Measurements from ENCODE around the gene FAM13A. TPM values are rescaled to one million over a fixed set of nuclear protein-coding genes. Genes with fewer than 3 reads are reported as not detected.
A peak's percentile ranks its signal among the peaks of the same experiment; 100 is the strongest.

Gene FAM13A
- total RNA-seq, 2 experiments from 2014 or later: 10.5 TPM

GRCh38 chr4:88979276-88979675 is 77.7 kb downstream of the FAM13A start:
- Mint-ChIP-seq H3K4me1 (no peaks in the 10 kb centered on the region), H3K4me3 (no peak overlapping the region), H3K36me3 (no peaks in the 10 kb centered on the region), H3K9me3 (no peaks in the 10 kb centered on the region), H3K27ac (no peak overlapping the region), H3K27me3 (peaks cover 6% of the 10 kb centered on the region)
- ATAC-seq (ENCODE audit: low read depth) (no peak), DNase-seq (no peak)
- POLR2A ChIA-PET: no interaction called here

- no peaks in the 10 kb centered on the region for H3K36me3 Mint-ChIP-seq
- no peak for ATAC-seq (ENCODE audit: low read depth)
Measured at GRCh38 chr4:88976775-88977035, 80.3 kb downstream of the FAM13A start.

GRCh38 chr4:88975958-88976774 is 80.8 kb downstream of the FAM13A start:
- ATAC-seq (ENCODE audit: low read depth) (no peak), DNase-seq (no peak)
- Mint-ChIP-seq H3K27ac (no peak overlapping the region), H3K9me3 (no peaks in the 10 kb centered on the region), H3K36me3 (no peaks in the 10 kb centered on the region), H3K27me3 (no peaks in the 10 kb centered on the region), H3K4me3 (no peak overlapping the region), H3K4me1 (no peaks in the 10 kb centered on the region)
- POLR2A ChIA-PET: no interaction called here

More at GRCh38 chr4:88976775-88977035, 80.3 kb downstream of the FAM13A start:
- no peak for DNase-seq
- Mint-ChIP-seq H3K9me3 (no peaks in the 10 kb centered on the region), H3K27ac (no peak overlapping the region), H3K27me3 (no peaks in the 10 kb centered on the region), H3K4me1 (no peaks in the 10 kb centered on the region), H3K4me3 (no peak overlapping the region)
- POLR2A ChIA-PET: no interaction called here

- Mint-ChIP-seq H3K36me3 (no peaks in the 10 kb centered on the region), H3K4me3 (no peak overlapping the region), H3K27ac (no peak overlapping the region), H3K9me3 (no peaks in the 10 kb centered on the region), H3K27me3 (peaks cover 16% of the 10 kb centered on the region), H3K4me1 (no peaks in the 10 kb centered on the region)
- POLR2A ChIA-PET: no interaction called here
- DNase-seq: no peak
- no peak for ATAC-seq (ENCODE audit: low read depth)
Measured at GRCh38 chr4:88971536-88971935, 85.4 kb downstream of the FAM13A start.

- no peaks in the 10 kb centered on the region for H3K4me1 Mint-ChIP-seq
- POLR2A ChIA-PET: no interaction called here
- no peak overlapping the region for H3K4me3 Mint-ChIP-seq
- no peak overlapping the region for H3K27ac Mint-ChIP-seq
- no peaks in the 10 kb centered on the region for H3K9me3 Mint-ChIP-seq
- ATAC-seq (ENCODE audit: low read depth) (no peak), DNase-seq (no peak)
- H3K27me3 Mint-ChIP-seq: peaks cover 16% of the 10 kb centered on the region
- H3K36me3 Mint-ChIP-seq: no peaks in the 10 kb centered on the region
Measured at GRCh38 chr4:88969746-88970145, 87.2 kb downstream of the FAM13A start.

GRCh38 chr4:88969271-88969670 is 87.7 kb downstream of the FAM13A start:
- Mint-ChIP-seq H3K27me3 (peaks cover 16% of the 10 kb centered on the region), H3K9me3 (no peaks in the 10 kb centered on the region), H3K27ac (no peak overlapping the region), H3K36me3 (no peaks in the 10 kb centered on the region), H3K4me3 (no peak overlapping the region), H3K4me1 (no peaks in the 10 kb centered on the region)
- ATAC-seq (ENCODE audit: low read depth) (no peak), DNase-seq (no peak)
- POLR2A ChIA-PET: no interaction called here

GRCh38 chr4:88967883-88968331 is 89.1 kb downstream of the FAM13A start:
- DNase-seq: no peak
- POLR2A ChIA-PET: no interaction called here
- Mint-ChIP-seq H3K27me3 (peaks cover 16% of the 10 kb centered on the region), H3K4me3 (no peak overlapping the region), H3K9me3 (no peaks in the 10 kb centered on the region), H3K36me3 (no peaks in the 10 kb centered on the region), H3K27ac (no peak overlapping the region), H3K4me1 (no peaks in the 10 kb centered on the region)
- no peak for ATAC-seq (ENCODE audit: low read depth)

- DNase-seq (no peak), ATAC-seq (ENCODE audit: low read depth) (no peak)
- H3K27ac Mint-ChIP-seq: no peak overlapping the region
- POLR2A ChIA-PET: no interaction called here
- peaks cover 12% of the 10 kb centered on the region for H3K27me3 Mint-ChIP-seq
- peaks cover 5% of the 10 kb centered on the region for H3K4me1 Mint-ChIP-seq
- peaks cover 2% of the 10 kb centered on the region for H3K36me3 Mint-ChIP-seq
- H3K9me3 Mint-ChIP-seq: peaks cover 2% of the 10 kb centered on the region
- H3K4me3 Mint-ChIP-seq: no peak overlapping the region
Measured at GRCh38 chr4:88965053-88965452, 91.9 kb downstream of the FAM13A start.

- peaks cover 12% of the 10 kb centered on the region for H3K27me3 Mint-ChIP-seq
- no peak overlapping the region for H3K4me3 Mint-ChIP-seq
- no peak for DNase-seq
- peaks cover 2% of the 10 kb centered on the region for H3K36me3 Mint-ChIP-seq
- peaks cover 5% of the 10 kb centered on the region for H3K4me1 Mint-ChIP-seq
- peaks cover 2% of the 10 kb centered on the region for H3K9me3 Mint-ChIP-seq
- H3K27ac Mint-ChIP-seq: no peak overlapping the region
- no peak for ATAC-seq (ENCODE audit: low read depth)
- POLR2A ChIA-PET: no interaction called here
Measured at GRCh38 chr4:88964450-88964849, 92.5 kb downstream of the FAM13A start.

GRCh38 chr4:88963817-88964216 is 93.2 kb downstream of the FAM13A start:
- POLR2A ChIA-PET: no interaction called here
- Mint-ChIP-seq H3K9me3 (peaks cover 5% of the 10 kb centered on the region), H3K27me3 (peaks cover 7% of the 10 kb centered on the region), H3K4me3 (no peak overlapping the region), H3K4me1 (peaks cover 5% of the 10 kb centered on the region), H3K36me3 (peaks cover 2% of the 10 kb centered on the region), H3K27ac (no peak overlapping the region)
- DNase-seq: no peak
- ATAC-seq (ENCODE audit: low read depth): no peak

GRCh38 chr4:88962396-88962795 is 94.6 kb downstream of the FAM13A start:
- no peak for ATAC-seq (ENCODE audit: low read depth)
- Mint-ChIP-seq H3K27me3 (peaks cover 1% of the 10 kb centered on the region), H3K27ac (no peak overlapping the region), H3K9me3 (peaks cover 5% of the 10 kb centered on the region), H3K4me1 (peaks cover 5% of the 10 kb centered on the region), H3K36me3 (peaks cover 2% of the 10 kb centered on the region), H3K4me3 (no peak overlapping the region)
- POLR2A ChIA-PET: no interaction called here
- no peak for DNase-seq

GRCh38 chr4:88960576-88960975 is 96.4 kb downstream of the FAM13A start:
- ATAC-seq (ENCODE audit: low read depth): no peak
- H3K27me3 Mint-ChIP-seq: no peaks in the 10 kb centered on the region
- no peak overlapping the region for H3K4me3 Mint-ChIP-seq
- peaks cover 2% of the 10 kb centered on the region for H3K36me3 Mint-ChIP-seq
- H3K9me3 Mint-ChIP-seq: peaks cover 5% of the 10 kb centered on the region
- peaks cover 5% of the 10 kb centered on the region for H3K4me1 Mint-ChIP-seq
- H3K27ac Mint-ChIP-seq: peak overlapping the region; percentile 3
- no peak for DNase-seq
- POLR2A ChIA-PET: no interaction called here

GRCh38 chr4:88958080-88958479 is 98.9 kb downstream of the FAM13A start:
- H3K4me1 Mint-ChIP-seq: peaks cover 10% of the 10 kb centered on the region
- ATAC-seq (ENCODE audit: low read depth) (no peak), DNase-seq (no peak)
- H3K4me3 Mint-ChIP-seq: no peak overlapping the region
- peaks cover 8% of the 10 kb centered on the region for H3K9me3 Mint-ChIP-seq
- H3K27ac Mint-ChIP-seq: no peak overlapping the region
- H3K27me3 Mint-ChIP-seq: no peaks in the 10 kb centered on the region
- H3K36me3 Mint-ChIP-seq: peaks cover 8% of the 10 kb centered on the region
- POLR2A ChIA-PET: no interaction called here

GRCh38 chr4:88957570-88957969 is 99.4 kb downstream of the FAM13A start:
- Mint-ChIP-seq H3K4me3 (no peak overlapping the region), H3K4me1 (peaks cover 10% of the 10 kb centered on the region), H3K36me3 (peaks cover 8% of the 10 kb centered on the region), H3K9me3 (peaks cover 8% of the 10 kb centered on the region), H3K27me3 (no peaks in the 10 kb centered on the region), H3K27ac (no peak overlapping the region)
- no peak for DNase-seq
- POLR2A ChIA-PET: no interaction called here
- no peak for ATAC-seq (ENCODE audit: low read depth)

Measured in activated naive CD8-positive, alpha-beta T cell treated with anti-CD3 and anti-CD28 coated beads, Interleukin-2, amount 10 ng/mL, durations not matched to agents 7 days and 5 days (primary cell).